Putamen (tissue), 1 donor: ENCODE data around the gene PHLDB2.

Source experiments
- DNase-seq: peaks from one replicate; pipeline ENCODE4 v3.0.0-alpha.2; 2016; ENCODE audit warnings: low spot score

Gene PHLDB2

DNA sequence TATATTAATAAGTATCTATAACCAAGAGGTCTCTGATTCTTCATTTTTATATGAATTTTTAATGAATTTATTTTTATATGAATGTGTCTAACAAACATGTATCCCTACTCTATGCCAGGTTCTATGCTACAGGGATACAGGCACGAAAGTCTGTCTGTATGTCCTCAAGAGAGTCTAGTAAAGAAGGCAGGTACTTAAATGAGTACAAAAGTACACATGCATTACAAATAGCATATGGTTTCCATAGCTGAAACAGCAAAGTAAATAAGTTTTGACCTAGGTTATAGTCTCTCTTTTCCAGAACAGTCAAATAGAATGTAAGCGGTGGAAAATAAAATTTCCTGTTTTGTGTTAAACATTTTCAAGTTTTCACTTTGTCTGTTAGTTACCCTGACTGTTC is 106.4 kb downstream of the PHLDB2 start:
- no peak for DNase-seq

DNA sequence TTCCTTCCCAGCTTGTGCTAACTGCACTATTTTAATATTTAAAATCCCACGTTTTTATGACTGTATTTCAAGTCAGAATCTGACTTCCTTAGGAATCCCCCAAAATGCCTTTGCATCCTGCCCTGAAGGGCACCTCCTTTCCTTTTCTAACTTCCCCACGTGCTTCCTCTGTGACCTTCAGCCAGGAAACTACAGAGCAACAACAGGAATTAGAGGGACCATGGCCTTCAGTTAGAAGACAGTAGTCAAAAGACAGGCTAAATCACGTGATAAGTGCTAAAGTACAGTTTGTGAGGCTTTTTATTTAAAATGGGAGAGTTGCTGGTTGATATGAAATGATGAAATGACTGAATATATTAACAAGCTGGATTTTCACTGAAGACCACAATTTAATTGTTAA is 108.0 kb downstream of the PHLDB2 start:
- DNase-seq: no peak

DNA sequence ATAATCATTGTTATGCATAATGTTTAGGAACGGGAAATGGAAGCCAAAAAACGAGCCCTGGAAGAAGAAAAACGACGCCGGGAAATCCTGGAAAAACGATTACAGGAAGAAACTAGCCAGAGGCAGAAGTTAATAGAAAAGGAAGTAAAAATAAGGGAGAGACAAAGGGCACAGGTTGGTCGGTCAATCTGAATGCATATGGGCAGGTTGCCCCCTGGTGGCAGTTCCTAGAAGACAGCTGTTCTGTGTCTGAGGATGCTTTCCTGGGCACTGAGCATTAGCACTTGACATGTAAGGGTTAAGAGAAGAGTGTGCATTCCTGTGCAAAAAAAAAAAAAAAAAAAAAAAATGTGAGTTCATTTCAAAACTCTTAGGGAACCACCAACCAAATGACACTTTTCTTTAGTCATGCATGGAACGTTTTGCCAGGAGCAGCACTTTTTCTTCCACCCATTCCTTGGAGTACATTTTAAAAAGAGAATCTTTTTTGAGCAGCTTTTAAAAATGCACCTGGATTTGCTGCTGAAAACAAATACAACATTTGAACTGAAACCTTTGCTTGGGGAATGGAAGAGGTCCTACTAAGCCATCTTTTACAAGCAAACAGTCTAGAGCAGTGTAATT is 108.7 kb downstream of the PHLDB2 start:
- DNase-seq: peak; percentile 67

DNA sequence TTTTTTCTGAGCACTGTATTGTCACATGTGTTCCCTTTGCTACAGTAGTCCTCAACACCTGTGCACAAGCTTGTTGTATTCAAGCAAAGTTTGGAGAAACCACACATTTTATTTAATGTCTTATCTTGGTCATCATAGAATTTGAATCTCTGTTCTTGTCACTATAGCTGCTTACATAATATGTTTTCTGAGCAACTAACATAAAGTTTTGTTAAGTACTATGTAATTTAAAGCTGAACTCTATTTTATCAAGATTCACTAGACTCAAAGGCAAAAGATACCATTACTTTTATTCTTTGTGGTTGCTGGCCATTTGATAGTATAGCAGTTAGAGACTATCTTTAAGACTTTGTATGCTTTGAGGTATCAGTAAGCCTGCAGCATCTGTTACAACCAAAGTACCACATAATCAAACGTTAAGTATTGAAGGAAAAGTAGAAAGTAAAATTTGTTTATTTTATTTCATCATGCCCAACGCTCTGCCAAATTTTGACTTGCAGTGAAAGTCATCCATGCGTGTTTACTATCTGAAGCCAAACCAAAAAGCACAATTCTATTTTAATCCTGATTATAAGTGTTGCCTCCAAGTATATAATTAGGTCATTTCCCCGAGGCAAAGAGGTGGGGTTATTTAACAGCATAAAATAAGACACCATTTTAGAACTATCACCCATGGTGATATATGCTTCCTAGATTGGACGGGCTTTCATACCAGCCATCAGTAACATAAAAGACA is 109.4 kb downstream of the PHLDB2 start:
- DNase-seq: no peak

DNA sequence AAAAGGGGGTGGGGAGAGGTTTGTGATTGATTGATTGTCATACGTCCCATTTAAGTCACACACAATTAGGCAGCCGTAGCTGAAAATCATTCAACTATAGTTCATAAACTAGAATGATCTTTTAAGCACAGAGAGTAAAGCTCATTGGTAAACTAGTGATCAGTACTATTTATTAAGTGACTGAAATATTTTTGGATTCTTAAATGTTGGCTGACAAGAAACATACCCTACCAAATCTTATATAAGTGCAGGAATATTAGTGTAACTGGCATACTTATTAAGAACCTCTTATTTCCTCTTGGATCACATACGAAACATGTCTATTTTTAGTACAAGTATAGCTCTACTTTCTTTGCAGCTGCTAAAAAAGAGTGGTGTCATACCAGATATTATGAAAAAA is 111.3 kb downstream of the PHLDB2 start:
- no peak for DNase-seq

DNA sequence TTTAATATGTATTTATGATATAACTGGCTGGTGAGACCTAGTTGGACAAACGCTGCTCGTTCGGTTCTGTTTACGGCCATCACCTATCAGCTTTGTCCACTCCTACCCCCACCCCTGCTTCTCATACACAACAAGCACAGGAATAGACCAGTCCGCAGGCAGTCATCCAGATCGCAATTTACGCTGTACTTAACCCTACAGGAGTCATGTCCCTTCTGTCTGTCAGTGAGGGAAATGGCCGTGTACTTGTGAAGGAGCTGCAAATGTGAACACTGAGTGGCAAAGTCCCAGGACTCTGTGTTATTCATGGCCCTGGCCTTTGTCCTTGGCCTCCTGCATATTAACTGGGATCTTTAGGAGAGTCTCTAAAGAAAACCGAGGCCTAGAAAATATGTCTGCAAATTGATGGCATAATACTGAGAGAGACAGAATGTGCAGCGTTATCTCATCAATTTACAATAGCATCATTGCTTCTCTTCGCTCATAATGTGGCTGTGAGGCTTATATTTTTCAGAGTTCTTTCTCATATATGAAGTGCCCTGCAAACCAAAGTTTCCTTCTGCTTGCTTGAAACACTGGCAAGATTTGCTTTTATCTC is 112.6 kb downstream of the PHLDB2 start:
- DNase-seq: no peak

DNA sequence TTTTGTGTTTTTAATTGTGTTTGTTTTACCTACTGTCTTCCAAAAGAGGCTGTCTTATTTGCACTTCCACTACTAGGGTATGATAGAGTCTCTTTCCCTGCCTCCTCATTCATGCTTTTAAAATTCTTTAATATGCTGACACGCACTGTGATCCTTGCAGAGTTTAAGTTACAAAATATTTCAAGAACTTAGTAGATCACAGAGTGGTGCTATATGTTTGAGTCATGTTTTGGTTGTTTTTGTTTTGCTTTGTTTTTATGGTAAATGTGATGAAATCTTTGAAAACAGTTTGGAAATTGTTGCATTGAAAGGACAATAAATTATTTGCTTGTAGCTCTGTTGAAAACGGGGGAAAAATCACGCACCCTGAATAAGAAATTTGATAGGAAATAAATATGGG is 113.8 kb downstream of the PHLDB2 start:
- no peak for DNase-seq

DNA sequence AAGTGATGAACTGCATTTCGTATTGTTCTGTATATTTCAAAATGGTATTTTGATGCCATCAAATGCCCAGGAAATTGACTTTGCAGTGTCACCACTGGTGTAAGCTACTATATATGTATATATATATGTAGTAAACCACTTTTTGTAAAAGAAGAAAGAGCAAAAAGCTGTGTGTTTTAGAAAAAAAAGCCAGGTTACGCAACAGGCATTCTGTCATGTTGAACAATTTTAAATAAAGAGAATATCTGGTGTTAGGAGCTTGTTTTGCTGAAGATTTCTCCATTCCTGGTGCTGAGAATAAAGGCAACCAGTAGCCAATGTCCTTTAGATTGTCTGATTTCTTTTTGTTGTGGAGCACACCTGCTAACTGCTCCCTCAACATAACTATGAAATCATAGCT is 116.1 kb downstream of the PHLDB2 start:
- DNase-seq: no peak

DNA sequence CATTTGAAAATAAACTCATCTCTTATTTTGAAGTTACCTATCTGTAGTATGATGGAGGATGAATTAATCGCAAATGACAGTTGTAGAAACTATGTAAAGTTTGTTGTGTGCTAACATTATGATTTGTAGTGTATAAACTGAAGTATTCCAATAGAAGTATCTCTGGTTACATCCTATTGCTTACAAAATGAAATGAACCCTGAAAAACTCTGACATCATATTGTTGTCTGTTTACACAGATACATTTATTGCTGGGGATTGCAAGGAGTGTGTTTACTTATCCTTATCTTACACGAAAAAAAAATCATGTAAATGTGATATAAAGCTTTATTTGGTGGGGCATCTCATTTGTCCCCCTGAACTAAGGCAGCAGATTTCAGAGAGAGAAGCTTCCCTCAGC is 117.2 kb downstream of the PHLDB2 start:
- DNase-seq: no peak

DNA sequence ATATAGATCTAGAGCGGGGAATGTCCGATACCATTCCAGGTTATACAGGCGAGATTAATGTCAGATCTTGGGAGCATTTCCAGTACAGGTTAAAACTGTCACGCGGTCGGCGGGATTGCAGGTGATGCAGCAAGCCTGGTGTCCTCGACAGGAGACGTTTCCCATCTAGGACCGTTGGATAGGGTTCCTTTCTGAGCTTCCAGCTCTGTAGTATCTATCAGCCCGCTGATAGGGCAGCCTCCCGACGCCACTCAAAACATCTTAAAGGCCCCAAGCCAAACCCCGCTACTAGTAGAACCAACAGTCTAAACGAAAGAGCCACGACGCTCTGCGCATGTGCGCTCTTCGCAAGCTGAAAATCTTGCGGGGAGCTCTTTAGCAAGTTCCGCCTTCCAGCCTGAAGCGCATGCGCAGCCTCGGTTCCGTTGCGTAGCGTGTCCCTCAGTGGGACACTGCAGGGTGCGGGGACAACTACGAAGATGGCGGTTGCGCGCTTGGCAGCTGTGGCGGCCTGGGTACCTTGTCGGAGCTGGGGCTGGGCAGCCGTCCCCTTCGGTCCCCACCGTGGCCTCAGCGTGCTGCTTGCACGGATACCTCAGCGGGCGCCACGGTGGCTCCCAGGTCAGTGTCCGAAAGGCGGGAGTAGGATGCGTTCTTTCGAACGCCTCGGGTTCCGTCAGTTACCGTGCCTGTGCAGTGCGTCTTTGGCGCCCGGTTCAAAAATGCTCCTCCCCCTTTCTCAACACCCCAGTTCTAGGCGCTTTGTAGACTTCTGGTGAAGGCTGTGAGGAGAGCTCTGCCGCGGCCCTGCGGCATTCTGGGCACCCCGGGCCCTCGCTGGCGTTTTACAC is 119.7 kb downstream of the PHLDB2 start, which contains the start of gene ABHD10:
Gene ABHD10 (plus strand): TSS at position 444 of the 851 bp plus-strand sequence. CDS start 36 bp downstream, at position 480.
- DNase-seq: peak; percentile 98

DNA sequence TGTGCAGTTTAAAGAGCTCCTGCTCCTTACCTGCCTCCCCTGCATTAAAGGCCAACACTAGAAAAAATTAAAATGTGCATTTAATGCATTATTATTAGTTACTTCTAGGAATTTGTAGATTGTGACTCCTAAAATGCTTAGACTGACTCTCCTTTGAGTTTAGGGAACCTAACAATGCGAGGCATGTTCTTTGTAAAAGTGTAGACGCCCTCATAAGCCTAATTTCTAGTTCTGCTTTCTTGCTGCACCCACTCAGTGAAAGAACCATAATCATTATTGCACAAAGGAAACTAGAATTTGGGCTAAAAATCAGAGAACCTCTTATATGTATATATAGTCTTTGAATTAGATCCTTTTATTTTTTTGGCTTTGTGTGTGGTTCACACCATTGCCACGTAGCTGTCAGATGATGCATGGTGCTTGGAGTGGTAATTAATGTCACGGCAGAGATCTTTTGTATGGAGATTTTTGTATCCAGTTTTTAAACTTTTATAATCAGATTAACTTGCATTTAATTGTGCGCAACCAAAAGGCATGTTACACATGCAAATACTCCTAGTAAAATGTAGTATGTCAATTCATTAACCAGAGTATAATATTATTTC is 120.5 kb downstream of the PHLDB2 start:
- DNase-seq: no peak

DNA sequence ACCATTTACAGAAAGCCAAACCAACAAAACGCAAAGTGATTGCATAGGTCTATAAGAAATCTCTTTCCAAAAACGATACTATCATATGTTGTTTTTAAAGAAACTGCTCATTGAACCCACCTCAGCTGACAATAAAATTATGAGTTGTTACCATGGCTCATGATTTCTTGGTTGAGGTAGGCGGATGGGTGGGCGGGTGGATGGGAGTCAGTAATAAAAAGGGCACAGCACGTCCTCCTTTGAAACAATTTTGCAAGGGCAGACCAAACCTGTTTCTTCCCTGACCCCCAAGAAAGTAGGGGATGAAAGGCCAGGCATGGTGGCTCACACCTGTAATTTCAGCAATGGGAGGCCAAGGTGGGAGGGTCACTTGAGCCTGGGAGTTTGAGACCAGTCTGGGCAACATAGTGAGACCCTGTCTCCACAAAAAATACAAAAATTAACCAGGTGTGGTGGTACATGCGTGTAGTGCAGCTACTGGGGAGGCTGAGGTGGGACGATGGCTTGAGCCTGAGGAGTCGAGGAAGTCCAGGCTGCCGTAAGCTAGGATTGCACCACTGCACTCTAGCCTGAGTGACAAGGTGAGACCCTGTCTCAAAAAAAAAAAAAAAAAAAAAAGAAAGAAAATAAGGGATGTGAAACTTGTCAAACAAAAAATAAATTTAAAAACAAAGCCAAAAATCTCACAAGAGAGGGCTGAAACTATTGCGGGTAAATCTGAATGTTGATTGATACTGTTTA is 121.8 kb downstream of the PHLDB2 start:
- DNase-seq: no peak

DNA sequence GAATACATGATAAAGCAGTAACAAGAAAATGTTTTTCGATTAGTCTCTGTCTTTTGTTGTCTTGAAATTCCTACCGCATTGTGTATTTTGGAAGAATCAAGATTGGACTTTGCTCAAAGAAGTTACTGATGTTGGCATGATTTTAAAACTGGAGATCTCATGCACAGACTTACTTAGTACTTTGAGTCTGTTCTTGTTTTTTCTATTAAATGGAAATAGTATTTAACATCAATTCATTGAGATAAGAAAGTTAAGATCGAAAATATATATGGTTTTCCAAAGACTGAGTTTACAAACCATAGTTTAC is 122.3 kb downstream of the PHLDB2 start:
- no peak for DNase-seq

DNA sequence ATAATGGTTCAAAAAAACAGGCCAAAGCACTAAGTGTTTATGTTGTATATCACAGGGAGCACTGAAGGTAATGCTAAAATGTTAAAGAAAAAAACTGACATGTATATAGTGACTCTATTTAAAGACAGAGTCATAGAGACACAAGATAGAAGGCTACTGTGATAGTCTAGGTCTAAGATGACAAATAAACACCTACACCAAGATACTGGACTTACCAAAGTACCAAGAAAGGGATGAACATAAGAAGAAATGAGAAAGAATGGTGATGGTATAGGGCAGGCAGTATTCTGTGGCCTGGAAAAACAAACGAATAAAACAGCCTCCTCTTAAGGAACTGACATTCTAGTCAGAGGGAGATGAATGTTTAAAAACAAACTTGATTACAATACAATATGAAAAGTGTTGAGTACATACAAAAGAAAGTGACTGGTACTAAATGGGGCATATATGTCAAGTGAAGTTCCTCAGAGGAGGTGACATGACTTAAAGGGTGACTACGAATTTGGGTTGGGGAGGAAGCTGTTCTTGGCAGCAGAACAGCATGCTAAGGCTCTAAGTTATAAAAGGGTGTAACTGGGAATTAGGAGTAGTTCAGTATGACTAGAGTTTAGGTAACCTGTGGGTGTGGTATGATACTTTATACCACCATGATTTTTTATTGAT is 125.7 kb downstream of the PHLDB2 start:
- no peak for DNase-seq

DNA sequence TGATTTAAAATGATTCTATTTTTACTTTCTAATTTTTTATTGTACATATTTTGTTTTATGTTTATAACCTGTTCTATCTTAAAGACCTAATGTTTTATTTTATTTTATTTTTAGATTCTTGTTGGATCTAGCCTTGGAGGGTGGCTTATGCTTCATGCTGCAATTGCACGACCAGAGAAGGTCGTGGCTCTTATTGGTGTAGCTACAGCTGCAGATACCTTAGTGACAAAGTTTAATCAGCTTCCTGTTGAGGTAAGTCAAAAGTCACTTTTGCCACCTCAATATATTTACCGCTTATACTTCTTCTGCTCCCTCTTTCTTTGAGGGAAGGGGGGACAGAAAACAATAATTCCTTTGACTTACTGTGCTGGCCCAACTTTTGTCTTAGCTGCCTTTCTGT is 127.7 kb downstream of the PHLDB2 start:
- no peak for DNase-seq

DNA sequence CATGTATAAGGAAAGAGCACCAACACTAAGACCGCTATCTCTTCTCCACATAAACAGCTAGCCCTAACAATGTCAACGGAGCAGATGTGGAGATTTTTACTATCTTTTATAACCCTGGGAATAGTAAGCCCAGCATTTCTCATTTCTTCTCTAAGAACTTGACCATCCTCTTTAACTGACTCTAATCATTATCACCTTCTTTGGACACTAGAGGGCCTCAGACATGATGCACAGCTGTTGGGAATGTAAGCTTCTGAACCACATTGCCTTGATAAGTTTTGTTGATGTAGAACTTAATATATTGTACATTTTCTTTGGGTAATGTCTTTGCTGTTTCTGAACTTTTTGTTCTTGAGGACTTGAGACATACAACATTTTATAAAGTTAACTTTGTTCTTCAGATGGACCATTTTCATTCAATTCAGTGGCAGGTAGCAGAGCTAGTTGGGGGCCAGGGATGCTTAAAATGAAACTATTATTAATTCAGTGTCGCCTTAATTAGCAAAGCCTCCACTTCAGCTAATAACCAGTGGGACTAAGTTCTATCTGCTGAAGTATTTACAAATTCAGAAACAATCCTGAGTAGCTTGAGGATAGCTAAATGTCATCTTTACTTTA is 130.1 kb downstream of the PHLDB2 start:
- no peak for DNase-seq

DNA sequence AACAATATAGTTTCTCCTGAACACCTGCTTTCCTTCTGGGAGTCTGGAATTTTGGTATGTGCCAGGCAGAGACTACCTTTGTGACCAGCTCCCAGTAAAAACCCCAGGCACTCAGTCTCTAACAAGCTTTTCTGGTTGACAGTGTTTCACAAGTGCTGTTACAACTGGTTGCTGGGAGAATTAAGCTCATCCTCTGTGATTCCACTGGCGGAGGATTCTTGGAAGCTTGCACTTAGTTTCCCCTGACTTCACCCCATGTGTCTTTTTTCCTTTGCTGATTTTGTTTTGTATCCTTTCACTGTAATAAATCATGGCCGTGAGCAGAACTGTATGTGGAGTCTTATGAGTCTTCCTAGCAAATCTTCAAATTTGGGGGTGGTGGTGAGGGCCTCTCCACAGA is 134.0 kb downstream of the PHLDB2 start:
- DNase-seq: no peak

DNA sequence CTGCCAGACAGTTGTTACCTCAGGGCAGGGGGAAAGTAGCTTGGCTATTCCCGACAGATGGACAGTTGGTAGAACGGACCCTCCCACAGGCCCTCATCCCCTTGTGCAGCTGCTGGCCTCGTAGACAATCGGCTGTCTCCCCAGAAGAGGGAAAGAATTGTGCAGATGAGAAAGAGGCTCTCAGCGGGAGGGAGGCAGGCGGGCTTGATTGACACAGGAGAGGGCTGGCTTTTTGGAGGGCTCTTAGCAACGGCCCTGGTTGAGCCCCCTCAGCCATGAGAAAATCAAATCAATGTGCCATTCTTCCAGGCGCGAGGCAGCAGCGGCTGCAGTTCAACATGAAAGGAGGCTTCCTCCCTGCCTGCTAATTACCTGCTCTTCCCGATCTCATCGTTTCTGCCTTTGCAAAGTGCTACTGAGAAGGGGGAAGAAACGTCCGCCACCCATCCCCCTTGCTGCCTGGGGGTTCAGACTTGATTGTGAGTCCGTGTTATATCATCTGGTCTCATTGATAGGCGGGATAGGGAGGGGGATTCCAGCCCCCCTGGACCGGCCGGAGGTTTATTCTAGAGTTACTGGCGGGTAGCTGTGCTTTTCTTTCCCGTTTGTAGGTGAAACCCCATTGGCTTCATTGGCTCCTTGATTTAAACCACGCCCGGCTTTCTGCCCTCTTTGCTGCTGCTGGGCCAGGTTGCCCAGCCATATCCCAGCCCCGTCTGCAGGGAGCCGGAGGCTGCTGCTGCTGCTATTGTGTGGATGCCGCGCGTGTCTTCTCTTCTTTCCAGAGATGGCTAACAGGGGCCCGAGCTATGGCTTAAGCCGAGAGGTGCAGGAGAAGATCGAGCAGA is 139.8 kb downstream of the PHLDB2 start, which contains the start of gene TAGLN3:
Gene TAGLN3 (plus strand): TSS at position 287 of the 848 bp plus-strand sequence. CDS start 501 bp downstream, at position 788.
- peak; percentile 68 for DNase-seq
